ENCODE data around the gene SULT1E1. TPM values are rescaled to one million over a fixed set of nuclear protein-coding genes. Genes with fewer than 3 reads are reported as not detected.

The SULT1E1 gene
- total and polyA plus RNA-seq, 2 experiments from 2014 or later = not detected

DNA sequence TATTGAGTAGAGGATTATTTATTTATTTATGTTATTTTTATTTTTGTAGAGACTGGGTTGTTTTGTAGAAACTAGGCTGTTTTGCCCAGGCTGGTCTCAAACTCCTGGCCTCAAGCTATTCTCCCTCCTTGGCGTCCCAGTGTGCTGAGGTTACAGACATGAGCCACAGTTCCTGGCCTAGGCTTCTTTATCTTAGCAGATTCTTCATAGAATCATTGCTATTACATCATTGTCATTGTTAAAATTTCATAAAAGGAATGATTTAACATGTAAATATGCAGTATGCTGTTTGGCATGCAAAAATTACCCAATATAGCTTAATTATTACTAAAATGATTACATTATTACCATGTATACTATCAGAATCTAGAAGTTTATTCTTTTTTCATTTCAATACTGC is 24.2 kb downstream of the SULT1E1 start:
- ATAC-seq = no peak
- no peak overlapping the region for H3K27ac Mint-ChIP-seq
- Histone ChIP-seq H3K4me1 (ENCODE audit: insufficient read depth) (peaks cover 8% of the 10 kb centered on the region), H3K27ac (ENCODE audit: low read depth) (no peak overlapping the region), H3K4me2 (no peak overlapping the region), H3K4me3 (no peak overlapping the region), H3K27me3 (ENCODE audit: insufficient read depth) (no peaks in the 10 kb centered on the region), H2AFZ (no peak overlapping the region), H3F3A (replicated peaks; ENCODE audit: low read depth) (no peaks in the 10 kb centered on the region), H3K9me2 (ENCODE audit: insufficient read depth) (no peaks in the 10 kb centered on the region; the same call in 1 of the 2 replicates), H4K20me1 (replicated peaks; ENCODE audit: insufficient read depth) (no peaks in the 10 kb centered on the region), H3K79me2 (replicated peaks; ENCODE audit: insufficient read depth) (no peaks in the 10 kb centered on the region), H3K36me3 (ENCODE audit: insufficient read depth) (no peaks in the 10 kb centered on the region)
- H3K4me1 Mint-ChIP-seq = peaks cover 12% of the 10 kb centered on the region; the same call in 2 of the 3 replicates
- TF ChIP-seq JUNB (IDR thresholded peaks at IDR 0.05; ENCODE audit: unreplicated experiment) = no peak
- no peak for TF ChIP-seq STAT1 (IDR thresholded peaks at IDR 0.05; ENCODE audit: unreplicated experiment)
- TF ChIP-seq, protein P1, sequence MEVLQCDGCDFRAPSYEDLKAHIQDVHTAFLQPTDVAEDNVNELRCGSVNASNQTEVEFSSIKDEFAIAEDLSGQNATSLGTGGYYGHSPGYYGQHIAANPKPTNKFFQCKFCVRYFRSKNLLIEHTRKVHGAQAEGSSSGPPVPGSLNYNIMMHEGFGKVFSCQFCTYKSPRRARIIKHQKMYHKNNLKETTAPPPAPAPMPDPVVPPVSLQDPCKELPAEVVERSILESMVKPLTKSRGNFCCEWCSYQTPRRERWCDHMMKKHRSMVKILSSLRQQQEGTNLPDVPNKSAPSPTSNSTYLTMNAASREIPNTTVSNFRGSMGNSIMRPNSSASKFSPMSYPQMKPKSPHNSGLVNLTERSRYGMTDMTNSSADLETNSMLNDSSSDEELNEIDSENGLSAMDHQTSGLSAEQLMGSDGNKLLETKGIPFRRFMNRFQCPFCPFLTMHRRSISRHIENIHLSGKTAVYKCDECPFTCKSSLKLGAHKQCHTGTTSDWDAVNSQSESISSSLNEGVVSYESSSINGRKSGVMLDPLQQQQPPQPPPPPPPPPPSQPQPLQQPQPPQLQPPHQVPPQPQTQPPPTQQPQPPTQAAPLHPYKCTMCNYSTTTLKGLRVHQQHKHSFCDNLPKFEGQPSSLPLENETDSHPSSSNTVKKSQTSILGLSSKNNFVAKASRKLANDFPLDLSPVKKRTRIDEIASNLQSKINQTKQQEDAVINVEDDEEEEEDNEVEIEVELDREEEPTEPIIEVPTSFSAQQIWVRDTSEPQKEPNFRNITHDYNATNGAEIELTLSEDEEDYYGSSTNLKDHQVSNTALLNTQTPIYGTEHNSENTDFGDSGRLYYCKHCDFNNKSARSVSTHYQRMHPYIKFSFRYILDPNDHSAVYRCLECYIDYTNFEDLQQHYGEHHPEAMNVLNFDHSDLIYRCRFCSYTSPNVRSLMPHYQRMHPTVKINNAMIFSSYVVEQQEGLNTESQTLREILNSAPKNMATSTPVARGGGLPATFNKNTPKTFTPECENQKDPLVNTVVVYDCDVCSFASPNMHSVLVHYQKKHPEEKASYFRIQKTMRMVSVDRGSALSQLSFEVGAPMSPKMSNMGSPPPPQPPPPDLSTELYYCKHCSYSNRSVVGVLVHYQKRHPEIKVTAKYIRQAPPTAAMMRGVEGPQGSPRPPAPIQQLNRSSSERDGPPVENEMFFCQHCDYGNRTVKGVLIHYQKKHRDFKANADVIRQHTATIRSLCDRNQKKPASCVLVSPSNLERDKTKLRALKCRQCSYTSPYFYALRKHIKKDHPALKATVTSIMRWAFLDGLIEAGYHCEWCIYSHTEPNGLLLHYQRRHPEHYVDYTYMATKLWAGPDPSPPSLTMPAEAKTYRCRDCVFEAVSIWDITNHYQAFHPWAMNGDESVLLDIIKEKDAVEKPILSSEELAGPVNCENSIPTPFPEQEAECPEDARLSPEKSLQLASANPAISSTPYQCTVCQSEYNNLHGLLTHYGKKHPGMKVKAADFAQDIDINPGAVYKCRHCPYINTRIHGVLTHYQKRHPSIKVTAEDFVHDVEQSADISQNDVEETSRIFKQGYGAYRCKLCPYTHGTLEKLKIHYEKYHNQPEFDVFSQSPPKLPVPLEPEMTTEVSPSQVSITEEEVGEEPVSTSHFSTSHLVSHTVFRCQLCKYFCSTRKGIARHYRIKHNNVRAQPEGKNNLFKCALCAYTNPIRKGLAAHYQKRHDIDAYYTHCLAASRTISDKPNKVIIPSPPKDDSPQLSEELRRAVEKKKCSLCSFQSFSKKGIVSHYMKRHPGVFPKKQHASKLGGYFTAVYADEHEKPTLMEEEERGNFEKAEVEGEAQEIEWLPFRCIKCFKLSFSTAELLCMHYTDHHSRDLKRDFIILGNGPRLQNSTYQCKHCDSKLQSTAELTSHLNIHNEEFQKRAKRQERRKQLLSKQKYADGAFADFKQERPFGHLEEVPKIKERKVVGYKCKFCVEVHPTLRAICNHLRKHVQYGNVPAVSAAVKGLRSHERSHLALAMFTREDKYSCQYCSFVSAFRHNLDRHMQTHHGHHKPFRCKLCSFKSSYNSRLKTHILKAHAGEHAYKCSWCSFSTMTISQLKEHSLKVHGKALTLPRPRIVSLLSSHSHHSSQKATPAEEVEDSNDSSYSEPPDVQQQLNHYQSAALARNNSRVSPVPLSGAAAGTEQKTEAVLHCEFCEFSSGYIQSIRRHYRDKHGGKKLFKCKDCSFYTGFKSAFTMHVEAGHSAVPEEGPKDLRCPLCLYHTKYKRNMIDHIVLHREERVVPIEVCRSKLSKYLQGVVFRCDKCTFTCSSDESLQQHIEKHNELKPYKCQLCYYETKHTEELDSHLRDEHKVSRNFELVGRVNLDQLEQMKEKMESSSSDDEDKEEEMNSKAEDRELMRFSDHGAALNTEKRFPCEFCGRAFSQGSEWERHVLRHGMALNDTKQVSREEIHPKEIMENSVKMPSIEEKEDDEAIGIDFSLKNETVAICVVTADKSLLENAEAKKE (CRISPR knock-in tag; IDR thresholded peaks at IDR 0.05) = no peak
- TF ChIP-seq CREB1 (CRISPR knock-in tag; IDR thresholded peaks at IDR 0.05; ENCODE audit: low read depth) = no peak
- TF ChIP-seq POLR2AphosphoS5 (IDR thresholded peaks at IDR 0.05; ENCODE audit: low read depth) = no peak
- TF ChIP-seq ZNF331 (CRISPR knock-in tag; IDR thresholded peaks at IDR 0.05; ENCODE audit: low read depth) = no peak
- TF ChIP-seq, protein P2, sequence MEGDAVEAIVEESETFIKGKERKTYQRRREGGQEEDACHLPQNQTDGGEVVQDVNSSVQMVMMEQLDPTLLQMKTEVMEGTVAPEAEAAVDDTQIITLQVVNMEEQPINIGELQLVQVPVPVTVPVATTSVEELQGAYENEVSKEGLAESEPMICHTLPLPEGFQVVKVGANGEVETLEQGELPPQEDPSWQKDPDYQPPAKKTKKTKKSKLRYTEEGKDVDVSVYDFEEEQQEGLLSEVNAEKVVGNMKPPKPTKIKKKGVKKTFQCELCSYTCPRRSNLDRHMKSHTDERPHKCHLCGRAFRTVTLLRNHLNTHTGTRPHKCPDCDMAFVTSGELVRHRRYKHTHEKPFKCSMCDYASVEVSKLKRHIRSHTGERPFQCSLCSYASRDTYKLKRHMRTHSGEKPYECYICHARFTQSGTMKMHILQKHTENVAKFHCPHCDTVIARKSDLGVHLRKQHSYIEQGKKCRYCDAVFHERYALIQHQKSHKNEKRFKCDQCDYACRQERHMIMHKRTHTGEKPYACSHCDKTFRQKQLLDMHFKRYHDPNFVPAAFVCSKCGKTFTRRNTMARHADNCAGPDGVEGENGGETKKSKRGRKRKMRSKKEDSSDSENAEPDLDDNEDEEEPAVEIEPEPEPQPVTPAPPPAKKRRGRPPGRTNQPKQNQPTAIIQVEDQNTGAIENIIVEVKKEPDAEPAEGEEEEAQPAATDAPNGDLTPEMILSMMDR (conservative IDR thresholded peaks at IDR 0.05; ENCODE audit: low read depth in 2 of 2) = no peak
- no peak for TF ChIP-seq EZH2 (IDR thresholded peaks at IDR 0.05; ENCODE audit: low read depth, unreplicated experiment)
- TF ChIP-seq, protein P3, sequence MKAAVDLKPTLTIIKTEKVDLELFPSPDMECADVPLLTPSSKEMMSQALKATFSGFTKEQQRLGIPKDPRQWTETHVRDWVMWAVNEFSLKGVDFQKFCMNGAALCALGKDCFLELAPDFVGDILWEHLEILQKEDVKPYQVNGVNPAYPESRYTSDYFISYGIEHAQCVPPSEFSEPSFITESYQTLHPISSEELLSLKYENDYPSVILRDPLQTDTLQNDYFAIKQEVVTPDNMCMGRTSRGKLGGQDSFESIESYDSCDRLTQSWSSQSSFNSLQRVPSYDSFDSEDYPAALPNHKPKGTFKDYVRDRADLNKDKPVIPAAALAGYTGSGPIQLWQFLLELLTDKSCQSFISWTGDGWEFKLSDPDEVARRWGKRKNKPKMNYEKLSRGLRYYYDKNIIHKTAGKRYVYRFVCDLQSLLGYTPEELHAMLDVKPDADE (IDR thresholded peaks at IDR 0.05) = no peak
- no peak for TF ChIP-seq ZNF114 (CRISPR knock-in tag; IDR thresholded peaks at IDR 0.05)
- no peak for TF ChIP-seq NANOG (IDR thresholded peaks at IDR 0.05; ENCODE audit: borderline replicate concordance)
- TF ChIP-seq EZH2phosphoT487 (IDR thresholded peaks at IDR 0.05; ENCODE audit: unreplicated experiment) = no peak
- TF ChIP-seq, protein P4, sequence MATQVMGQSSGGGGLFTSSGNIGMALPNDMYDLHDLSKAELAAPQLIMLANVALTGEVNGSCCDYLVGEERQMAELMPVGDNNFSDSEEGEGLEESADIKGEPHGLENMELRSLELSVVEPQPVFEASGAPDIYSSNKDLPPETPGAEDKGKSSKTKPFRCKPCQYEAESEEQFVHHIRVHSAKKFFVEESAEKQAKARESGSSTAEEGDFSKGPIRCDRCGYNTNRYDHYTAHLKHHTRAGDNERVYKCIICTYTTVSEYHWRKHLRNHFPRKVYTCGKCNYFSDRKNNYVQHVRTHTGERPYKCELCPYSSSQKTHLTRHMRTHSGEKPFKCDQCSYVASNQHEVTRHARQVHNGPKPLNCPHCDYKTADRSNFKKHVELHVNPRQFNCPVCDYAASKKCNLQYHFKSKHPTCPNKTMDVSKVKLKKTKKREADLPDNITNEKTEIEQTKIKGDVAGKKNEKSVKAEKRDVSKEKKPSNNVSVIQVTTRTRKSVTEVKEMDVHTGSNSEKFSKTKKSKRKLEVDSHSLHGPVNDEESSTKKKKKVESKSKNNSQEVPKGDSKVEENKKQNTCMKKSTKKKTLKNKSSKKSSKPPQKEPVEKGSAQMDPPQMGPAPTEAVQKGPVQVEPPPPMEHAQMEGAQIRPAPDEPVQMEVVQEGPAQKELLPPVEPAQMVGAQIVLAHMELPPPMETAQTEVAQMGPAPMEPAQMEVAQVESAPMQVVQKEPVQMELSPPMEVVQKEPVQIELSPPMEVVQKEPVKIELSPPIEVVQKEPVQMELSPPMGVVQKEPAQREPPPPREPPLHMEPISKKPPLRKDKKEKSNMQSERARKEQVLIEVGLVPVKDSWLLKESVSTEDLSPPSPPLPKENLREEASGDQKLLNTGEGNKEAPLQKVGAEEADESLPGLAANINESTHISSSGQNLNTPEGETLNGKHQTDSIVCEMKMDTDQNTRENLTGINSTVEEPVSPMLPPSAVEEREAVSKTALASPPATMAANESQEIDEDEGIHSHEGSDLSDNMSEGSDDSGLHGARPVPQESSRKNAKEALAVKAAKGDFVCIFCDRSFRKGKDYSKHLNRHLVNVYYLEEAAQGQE (IDR thresholded peaks at IDR 0.05; ENCODE audit: unreplicated experiment) = no peak
- H3K4me3 Mint-ChIP-seq = no peak overlapping the region
- no peaks in the 10 kb centered on the region for H3K36me3 Mint-ChIP-seq (ENCODE audit: low read depth)
- H3K27me3 Mint-ChIP-seq (ENCODE audit: insufficient read depth, low read depth, poor library complexity) = no peaks in the 10 kb centered on the region
- no peak for DNase-seq (ENCODE audit: low spot score)
- H3K9me3 Mint-ChIP-seq = no peaks in the 10 kb centered on the region

Data from GM23338 (cell line).